ENCODE data around the gene DGKD. TPM values are rescaled to one million over a fixed set of nuclear protein-coding genes. Genes with fewer than 3 reads are reported as not detected.

The DGKD gene, protein sequence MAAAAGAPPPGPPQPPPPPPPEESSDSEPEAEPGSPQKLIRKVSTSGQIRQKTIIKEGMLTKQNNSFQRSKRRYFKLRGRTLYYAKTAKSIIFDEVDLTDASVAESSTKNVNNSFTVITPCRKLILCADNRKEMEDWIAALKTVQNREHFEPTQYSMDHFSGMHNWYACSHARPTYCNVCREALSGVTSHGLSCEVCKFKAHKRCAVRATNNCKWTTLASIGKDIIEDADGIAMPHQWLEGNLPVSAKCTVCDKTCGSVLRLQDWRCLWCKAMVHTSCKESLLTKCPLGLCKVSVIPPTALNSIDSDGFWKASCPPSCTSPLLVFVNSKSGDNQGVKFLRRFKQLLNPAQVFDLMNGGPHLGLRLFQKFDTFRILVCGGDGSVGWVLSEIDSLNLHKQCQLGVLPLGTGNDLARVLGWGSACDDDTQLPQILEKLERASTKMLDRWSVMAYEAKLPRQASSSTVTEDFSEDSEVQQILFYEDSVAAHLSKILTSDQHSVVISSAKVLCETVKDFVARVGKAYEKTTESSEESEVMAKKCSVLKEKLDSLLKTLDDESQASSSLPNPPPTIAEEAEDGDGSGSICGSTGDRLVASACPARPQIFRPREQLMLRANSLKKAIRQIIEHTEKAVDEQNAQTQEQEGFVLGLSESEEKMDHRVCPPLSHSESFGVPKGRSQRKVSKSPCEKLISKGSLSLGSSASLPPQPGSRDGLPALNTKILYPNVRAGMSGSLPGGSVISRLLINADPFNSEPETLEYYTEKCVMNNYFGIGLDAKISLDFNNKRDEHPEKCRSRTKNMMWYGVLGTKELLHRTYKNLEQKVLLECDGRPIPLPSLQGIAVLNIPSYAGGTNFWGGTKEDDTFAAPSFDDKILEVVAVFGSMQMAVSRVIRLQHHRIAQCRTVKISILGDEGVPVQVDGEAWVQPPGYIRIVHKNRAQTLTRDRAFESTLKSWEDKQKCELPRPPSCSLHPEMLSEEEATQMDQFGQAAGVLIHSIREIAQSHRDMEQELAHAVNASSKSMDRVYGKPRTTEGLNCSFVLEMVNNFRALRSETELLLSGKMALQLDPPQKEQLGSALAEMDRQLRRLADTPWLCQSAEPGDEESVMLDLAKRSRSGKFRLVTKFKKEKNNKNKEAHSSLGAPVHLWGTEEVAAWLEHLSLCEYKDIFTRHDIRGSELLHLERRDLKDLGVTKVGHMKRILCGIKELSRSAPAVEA
- 10 to 100 TPM in 3 of 6 experiments, 1 to 10 TPM in 3; 8.1 to 12.2 (median 10.3) TPM for total RNA-seq (2021; fragmentation: NEBNext Ultra II Directional; extraction: Animal tissue kit (Norgen Biotek cat#: 25700))
- long read RNA-seq, partial matches to known transcripts: 3 of 4 reads
- long read RNA-seq, other reads (novel, unspliced or antisense): 0 of 4 reads

DNA sequence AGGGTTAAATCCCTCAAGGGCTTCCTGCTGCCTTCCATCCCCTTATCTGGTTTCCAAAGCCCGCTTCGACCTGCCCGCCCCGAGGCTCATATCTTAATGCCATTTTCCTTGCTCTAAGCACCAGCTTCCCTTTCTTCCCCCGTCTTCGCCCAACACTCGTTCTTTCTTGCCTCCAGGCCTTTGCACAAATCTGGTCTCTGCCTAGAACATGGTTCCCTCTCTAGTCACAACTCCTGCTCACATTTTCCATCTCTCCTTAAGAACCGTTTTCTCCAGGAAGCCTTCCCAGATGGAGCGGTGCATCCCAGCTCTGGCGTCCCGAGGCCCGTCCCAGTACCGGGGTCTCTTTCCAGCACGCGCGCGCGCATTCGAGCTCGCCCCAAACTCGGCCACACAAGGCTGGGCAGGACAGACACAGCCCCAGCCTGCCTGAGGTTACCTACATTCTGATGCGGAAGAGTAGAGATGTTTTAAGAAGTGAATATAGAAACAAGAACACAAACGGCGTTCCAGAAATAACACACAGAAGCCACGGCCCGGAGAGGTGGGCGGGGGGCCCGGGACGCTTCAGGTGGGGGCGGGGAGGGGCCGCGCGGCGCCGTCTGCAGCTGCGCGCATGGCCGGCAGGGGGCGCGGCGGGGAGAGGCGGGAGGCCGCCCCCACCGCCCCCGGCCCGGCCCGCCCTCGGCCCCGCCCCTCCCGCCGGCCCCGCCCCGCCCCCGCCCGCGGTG is at the start of gene DGKD:
Gene DGKD, plus strand, starts transcription at position 726 of the 731 bp plus-strand sequence. CDS start 25 bp downstream, outside the sequence.
- H3K4me1 Mint-ChIP-seq (ENCODE audit: low read depth): peaks cover 66% of the 10 kb centered on the region
- no peaks in the 10 kb centered on the region for H3K9me3 Mint-ChIP-seq
- H3K27me3 Mint-ChIP-seq (ENCODE audit: insufficient read depth): peaks cover 7% of the 10 kb centered on the region
- peak within 1 kb of the TSS; percentile 87 for H3K4me3 Mint-ChIP-seq
- peak within 1 kb of the TSS; percentile 43 for H3K27ac Mint-ChIP-seq
- TF ChIP-seq, protein P1, sequence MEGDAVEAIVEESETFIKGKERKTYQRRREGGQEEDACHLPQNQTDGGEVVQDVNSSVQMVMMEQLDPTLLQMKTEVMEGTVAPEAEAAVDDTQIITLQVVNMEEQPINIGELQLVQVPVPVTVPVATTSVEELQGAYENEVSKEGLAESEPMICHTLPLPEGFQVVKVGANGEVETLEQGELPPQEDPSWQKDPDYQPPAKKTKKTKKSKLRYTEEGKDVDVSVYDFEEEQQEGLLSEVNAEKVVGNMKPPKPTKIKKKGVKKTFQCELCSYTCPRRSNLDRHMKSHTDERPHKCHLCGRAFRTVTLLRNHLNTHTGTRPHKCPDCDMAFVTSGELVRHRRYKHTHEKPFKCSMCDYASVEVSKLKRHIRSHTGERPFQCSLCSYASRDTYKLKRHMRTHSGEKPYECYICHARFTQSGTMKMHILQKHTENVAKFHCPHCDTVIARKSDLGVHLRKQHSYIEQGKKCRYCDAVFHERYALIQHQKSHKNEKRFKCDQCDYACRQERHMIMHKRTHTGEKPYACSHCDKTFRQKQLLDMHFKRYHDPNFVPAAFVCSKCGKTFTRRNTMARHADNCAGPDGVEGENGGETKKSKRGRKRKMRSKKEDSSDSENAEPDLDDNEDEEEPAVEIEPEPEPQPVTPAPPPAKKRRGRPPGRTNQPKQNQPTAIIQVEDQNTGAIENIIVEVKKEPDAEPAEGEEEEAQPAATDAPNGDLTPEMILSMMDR (IDR thresholded peaks at IDR 0.05): peak; percentile 47
- DNase-seq: no peak
- peaks cover 4% of the 10 kb centered on the region; the same call in 1 of the 2 replicates for H3K36me3 Mint-ChIP-seq (ENCODE audit: low read depth)

DNA sequence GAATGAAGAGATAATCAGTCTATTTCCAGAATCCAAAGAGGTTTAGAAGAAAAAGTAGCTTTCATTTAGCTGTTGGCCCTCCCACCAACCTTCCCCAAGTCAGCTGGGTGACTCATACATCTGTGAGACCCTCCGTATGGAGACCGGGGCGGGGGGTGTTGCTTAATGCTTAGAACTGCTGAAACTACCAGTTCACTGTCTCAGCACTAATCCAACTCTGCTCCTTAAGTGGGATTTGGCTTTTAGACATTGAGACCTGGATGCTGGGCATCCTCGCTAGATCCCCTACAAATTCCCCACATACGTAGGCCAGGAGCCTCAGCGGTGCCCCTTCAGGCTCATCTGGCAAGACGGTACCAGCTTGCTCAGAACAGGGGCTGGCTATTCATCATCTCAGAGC is 46.7 kb upstream of the DGKD start, which contains the start of gene SAG:
Gene SAG, plus strand, starts transcription at position 252 of the 400 bp plus-strand sequence. CDS start 1,374 bp downstream, outside the sequence.
- no peaks in the 10 kb centered on the region for H3K36me3 Mint-ChIP-seq (ENCODE audit: low read depth)
- TF ChIP-seq, protein P1 (IDR thresholded peaks at IDR 0.05): no peak
- no peaks in the 10 kb centered on the region for H3K4me1 Mint-ChIP-seq (ENCODE audit: low read depth)
- H3K4me3 Mint-ChIP-seq: no peak within 1 kb of the TSS
- no peak within 1 kb of the TSS for H3K27ac Mint-ChIP-seq
- DNase-seq: no peak
- no peaks in the 10 kb centered on the region; the same call in 1 of the 2 replicates for H3K9me3 Mint-ChIP-seq
- peaks cover 12% of the 10 kb centered on the region for H3K27me3 Mint-ChIP-seq (ENCODE audit: insufficient read depth)

DNA sequence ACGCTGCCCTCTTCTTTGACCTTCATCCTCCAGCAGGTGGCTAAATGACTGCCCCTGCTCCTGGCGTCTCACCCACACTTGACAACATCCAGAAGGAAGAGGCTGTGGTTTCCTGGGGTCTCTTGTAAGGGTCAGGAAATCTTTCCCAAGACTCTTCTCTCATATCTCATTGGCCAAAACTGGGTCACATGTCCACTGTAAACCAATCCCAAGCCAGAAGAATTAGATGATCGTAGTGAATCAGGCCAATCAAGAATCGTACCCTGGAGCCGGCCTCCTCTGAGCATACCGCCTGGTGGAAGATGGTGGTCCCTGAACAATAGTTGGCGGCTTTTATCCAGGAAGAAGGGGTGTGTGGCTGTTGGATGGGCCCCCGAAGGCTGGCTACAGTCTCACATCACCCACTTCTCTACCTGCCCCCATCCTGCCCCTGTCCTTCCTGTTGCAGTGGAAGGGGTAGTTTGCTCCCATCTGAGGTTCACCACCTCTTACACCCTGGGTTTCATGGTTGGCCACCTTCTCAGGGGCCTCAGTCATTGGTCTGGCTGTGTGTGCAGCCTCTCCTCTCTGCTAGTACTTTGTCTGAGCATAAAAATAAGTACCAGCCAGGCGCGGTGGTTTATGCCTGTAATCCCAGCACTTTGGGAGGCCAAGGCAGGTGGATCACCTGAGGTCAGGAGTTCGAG is 42.9 kb upstream of the DGKD start:
- no peaks in the 10 kb centered on the region for H3K36me3 Mint-ChIP-seq (ENCODE audit: low read depth)
- peaks cover 23% of the 10 kb centered on the region for H3K27me3 Mint-ChIP-seq (ENCODE audit: insufficient read depth)
- H3K27ac Mint-ChIP-seq: no peak overlapping the region
- DNase-seq: no peak
- H3K4me1 Mint-ChIP-seq (ENCODE audit: low read depth): no peaks in the 10 kb centered on the region
- no peak overlapping the region for H3K4me3 Mint-ChIP-seq
- TF ChIP-seq, protein P1 (IDR thresholded peaks at IDR 0.05): no peak
- H3K9me3 Mint-ChIP-seq: no peaks in the 10 kb centered on the region; the same call in 1 of the 2 replicates

DNA sequence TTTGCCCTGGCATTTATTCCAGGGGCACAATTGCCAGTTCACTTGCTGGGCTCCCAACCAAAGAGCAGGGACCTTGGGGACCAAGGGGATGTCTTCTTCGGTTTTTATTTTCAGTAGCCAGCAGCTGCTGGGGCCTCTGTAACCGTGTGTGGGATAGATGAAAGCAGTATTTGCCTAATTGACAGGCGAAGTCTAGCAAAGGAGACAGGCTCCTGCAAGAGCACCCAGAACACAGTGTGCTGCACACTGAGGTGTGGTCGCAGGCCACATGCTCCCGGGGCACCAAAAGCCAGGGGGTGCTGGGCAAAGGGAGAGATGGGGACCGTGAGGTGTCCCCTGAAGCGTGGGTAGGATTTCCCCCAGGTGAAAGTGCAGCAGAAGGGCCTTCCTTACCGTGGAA is 41.4 kb upstream of the DGKD start:
- DNase-seq: no peak
- Mint-ChIP-seq H3K36me3 (ENCODE audit: low read depth) (no peaks in the 10 kb centered on the region), H3K9me3 (no peaks in the 10 kb centered on the region; the same call in 1 of the 2 replicates), H3K27ac (no peak overlapping the region), H3K4me3 (no peak overlapping the region), H3K4me1 (ENCODE audit: low read depth) (no peaks in the 10 kb centered on the region), H3K27me3 (ENCODE audit: insufficient read depth) (peaks cover 26% of the 10 kb centered on the region)
- TF ChIP-seq, protein P1 (IDR thresholded peaks at IDR 0.05): no peak
